HG03460 (cell line): ENCODE measurements around the gene MLXIP.
"Not testable (repeated sequence)": the region's sequence is repeated elsewhere in the genome, so short reads cannot be mapped to it uniquely, and the experiment has no call there.

ENCODE experiments used
- ATAC-seq: cut with Tn5 transposase; IDR thresholded peaks from one replicate; pipeline ENCODE4 v1.9.1; 2021; ENCODE audit not compliant: unreplicated experiment

MLXIP gene

DNA sequence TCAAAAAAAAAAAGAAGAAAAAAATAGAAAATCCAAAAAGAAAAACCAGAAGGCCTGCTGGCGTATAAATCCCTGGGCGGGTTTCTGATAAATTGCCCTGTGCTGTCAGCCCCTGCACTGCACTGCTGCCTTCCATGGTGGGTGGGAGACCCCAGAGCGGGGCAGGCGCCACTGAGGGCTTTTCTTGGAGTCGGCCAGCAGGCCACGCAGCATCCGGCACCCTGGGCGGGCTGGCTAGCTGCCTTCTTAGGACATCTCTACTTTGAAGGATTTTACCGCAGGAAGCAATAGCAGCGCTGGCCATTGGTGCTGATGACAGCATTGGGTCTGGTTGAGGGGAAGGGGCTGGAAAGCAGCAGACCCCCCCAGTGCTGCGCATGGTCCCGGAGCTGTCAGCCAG is 66.3 kb downstream of the MLXIP start:
- ATAC-seq, result no peak

DNA sequence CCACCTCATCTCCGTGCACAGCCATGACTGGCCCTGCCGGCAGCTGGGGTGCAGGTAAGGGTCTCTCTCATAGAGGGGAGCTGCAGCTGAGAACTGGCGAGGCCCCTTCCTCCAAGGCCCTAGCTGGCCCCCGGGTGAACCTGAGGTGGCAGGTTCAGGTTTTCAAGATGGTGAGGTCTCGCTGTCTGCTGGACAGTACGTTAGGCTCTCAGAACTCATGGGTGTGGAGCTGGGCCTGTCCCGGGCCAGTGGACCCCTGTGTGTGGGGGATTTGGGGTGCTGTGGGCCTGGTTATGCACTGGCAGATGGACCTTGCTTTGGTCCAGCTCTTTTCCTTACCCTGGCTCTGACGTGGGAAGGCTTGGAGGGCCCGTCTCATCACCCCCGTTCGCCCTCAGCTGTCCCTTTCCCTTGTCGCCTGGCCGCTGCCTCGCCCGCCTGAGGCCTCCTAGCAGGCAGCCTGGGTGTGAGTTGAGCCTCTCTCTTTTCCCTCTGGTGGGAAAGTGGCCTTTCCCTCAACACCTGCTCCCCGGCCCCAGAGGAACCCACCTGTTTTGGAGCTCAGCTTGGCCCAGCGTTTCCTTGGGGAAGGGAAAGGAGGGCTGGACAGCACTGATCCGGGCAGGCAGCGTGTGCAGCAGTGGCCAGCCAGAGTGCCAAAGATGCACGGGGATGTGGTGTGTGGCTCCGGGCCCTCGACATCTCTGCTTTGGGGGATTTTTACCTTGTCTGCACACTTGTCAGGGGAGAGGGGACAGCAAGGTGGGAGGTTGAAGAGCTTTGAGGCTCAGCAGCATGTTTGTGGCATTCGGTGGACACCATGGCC is 67.2 kb downstream of the MLXIP start:
- ATAC-seq, result no peak

DNA sequence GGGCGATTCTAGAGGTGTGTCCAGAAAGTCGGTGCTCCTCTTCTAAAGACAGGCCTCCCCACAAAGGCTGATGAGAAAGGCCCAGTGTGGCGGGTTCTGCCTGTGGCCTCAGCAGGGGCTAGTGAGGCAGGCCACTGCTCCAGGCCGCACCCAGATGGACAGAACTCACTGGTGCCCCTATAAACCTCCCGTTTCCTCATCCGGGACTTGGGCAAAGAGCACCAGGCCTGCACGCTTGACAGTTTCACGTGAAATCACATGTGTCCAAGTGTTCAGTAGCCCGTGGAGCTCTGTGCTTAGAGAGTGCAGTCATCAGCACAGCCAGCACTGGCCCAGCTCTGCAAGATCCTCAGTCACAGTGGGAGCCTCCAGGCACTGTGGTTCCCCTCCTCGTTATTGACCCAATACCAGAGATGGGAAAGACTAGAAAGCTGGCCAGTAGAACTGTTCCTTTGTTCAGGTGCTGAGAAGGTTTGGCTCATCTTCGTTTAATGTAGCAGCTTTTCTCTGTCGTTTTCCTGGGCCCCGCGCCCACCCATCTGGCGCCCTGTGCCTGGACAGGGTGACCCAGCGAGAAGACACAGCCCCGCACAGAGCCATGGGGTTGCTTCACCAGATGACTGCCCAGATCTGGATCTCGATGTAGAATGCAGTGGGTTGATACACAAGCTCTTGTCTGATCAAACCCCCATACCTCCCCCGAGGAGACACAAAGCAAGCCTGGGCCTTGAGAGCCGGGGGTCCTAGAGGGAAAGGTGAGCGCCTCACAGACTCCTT is 69.1 kb downstream of the MLXIP start:
- no peak for ATAC-seq

DNA sequence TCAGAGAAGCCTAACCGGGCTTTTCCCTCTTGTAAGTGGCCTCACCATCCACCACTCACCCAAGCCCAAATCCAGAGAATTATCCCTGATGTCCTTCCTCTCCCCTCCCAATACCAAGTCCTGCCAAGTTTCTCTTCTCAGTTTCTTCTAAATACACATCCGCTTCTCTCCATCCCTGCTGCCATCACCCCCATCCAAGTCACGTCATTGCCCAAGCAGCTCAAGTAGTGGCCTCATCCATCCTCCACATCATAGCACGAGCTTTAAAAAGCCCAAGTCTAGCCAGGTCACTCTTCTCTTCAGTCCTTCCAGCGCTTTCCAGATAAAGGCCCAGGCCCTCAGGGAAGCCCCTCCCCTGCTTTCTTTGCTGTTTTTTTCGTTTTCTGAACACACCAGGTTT is 70.1 kb downstream of the MLXIP start:
- ATAC-seq, result no peak

DNA sequence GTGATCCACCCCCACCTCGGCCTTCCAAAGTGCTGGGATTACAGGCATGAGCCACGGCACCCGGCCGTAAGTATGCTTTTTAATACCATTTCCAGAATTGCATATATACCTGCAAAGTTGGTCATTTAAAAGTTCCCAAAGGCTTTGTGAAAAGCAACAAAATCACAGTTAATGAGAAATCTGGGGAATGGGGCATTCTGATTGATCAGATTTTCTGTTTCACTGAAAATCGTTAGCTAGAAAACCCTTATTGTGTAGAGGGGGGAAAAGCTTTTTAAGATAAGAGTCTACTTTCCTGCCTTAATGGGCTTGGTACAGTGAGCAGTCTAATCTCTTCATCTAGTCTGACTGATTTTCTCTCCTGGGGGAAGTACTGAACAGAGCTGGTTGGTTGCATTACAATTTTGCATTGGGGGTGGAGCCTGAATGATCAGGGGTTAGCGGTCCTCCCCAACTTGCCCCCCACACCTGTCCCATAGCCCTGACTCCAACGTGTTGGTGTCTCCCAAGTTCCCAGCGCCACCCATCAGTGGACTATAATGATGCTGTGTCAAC is 71.6 kb downstream of the MLXIP start:
- ATAC-seq, result no peak

DNA sequence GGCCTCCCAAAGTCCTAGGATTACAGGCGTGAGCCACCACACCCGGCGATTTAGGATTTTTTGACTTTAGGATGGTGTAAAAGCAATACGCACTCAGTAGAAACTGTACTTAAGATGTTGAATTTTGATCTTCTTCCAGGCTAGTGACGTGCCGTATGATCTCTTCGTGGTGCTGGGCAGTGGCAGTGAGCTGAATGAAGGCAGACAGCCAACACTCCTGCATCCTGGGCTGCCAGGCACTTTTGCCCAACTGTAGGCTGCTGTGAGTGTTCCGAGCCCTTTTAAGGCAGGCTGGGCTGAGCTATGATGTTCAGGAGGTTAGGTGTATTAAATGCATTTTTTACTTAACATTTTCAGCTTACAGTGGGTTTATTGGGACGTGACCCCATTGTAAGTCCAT is 74.2 kb downstream of the MLXIP start:
- ATAC-seq, result no peak

DNA sequence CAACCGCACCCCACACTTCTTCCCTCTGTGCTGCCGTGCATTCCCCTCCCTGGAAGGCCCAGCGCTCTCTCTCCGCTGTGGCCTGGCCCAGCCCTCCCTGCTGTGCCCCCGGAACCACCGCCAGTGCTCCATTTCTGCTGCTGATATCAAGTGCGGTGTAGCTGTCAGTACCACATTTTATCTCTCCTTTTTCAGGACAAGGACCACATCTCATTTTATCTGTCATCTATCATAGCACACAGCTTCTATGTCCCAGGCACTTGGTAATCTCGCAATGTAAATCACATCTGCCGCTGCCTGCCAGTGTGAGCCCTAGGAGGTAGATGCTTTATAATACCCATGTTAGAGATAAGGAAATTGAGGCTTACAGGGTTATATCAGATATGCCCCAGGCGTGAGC is 77.1 kb downstream of the MLXIP start:
- no peak for ATAC-seq

DNA sequence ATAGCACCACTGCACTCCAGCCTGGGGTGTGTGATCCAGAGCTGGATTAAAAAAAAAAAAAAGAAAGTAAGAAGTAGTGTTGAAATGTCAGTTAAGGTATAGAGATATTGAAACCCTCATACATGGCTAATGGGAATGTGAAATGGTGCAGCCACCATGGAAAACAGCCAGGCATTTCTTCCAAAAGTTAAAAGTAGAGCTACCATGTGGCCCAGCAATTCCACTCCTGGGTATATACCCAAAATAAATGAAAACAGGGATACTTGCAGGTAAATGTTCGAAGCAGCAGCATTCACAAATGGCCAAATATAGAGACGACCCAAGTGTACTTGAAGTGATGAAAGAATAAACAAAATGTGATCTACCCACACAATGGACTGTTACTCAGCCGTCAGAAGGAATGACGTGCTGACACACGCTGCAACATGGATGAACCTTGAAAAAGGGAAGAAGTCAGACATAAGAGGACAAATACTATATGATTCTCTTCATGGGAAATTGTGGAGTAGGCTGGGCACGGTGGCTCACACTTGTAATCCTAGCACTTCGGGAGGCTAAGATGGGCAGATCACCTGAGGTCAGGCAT is 80.2 kb downstream of the MLXIP start:
- no peak for ATAC-seq

DNA sequence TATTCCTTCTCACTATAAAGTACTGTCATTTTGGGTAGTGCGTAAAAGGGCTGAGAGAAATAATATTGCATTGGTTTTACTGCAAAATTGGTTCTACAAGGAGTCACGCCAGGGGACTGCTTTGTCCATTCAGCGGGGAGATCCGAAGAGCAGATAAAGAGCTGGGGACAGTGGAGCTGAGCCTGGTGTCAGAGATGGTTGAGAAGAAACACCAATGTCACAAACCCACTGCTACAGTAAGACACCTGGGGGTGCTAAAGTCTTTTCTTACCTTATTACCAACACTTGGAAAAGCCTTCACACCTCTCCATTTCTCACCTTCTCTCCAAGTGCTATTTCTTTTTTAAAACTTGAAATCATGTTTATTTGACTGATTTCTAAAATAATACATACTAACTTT is 81.3 kb downstream of the MLXIP start:
- no peak for ATAC-seq

DNA sequence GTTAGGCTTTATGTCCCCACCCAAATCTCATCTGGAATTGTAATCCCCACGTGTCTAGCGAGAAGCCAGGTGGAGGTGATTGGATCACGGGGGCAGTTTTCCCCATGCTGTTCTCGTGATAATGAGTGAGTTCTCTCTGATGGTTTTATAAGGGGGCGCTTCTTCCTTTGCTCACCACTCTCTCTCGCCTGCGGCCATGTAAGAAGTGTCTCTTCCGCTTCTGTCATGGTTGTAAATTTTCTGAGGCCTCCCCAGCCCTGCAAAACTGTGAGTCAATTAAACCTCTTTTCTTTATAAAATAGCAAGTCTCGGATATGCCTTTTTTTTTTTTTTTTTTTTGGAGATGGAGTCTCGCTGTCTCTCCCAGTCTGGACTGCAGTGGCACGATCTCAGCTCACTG is 82.2 kb downstream of the MLXIP start:
- ATAC-seq, result no peak

DNA sequence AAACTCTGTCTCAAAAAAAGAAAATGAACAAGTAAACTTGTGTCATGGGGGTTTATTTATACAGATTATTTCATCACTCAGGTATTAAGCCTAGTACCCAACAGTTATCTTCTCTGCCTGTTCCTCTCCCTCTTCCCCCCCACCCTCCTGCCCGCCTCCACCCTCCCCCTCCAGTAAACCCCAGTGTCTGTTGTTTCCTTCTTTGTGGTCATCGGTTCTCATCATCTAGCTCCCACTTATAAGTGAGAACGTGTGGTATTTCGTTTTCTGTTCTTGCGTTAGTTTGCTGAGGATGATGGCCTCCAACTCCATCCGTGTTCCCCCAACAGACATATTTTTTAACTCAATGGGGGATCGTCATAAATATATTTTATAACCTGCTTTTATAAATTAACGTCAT is 83.1 kb downstream of the MLXIP start:
- ATAC-seq, result no peak

DNA sequence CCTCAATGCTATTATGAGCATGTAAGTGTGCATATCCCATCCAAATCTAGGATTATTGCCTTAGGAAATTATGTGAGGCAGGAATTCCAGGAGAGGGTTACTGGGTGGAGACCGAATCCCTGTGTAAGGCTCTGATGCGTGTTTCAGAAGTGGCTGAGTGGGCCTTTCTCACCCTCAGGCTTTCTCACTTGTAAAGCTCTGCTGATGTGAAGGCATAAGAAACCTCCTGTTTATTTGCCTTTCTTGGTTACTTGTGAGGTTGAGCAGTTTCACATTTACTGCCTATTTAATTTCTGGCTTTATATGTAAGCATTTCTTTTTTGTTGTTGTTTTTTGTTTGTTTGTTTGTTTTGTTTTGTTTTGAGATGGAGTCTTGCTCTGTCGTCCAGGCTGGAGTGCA is 84.4 kb downstream of the MLXIP start:
- ATAC-seq, result no peak

DNA sequence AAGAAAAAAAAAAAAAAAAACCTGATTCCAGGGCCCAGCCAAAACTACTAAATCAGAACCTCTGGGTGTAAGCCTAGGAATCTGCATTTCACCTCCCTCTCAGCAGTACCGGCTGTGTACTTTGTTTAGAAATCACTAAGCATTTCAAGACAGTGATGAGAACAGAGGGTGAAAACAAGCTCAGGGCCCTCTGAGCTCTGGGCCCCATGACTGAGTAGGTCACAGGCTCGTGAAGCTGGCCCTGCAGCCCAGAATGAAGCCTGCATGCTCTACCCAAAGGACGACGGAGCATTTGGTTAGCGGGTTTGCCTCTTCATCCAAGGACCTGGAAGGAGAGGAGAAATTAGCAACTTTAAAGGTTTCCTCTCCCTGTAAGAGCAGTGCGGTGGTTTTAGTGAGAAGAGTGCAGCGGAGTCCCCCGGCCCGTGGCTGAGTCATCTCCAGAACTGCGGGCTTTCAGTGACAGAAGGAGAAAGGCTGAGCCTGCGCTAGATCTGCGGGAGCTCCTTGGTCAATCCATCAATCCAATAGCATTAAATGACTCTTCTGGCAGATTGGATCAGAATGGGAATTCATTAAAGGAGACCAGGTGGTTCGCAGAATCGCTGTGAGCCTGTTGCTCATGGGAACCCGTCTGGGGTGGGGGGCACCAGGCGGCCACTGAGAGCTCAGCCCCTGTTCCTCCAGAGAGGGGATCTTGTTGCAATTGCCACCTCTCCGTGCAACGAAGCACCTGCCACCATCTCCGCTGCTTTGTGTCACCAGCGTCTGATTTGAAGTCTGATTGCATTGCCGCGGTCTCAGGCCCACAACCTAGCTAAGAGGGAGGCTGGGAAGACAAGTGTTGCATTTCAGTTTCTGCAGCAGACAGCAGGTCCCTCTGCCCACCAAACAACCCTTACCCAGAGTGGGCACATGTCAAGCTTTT is 88.1 kb downstream of the MLXIP start:
- ATAC-seq, result no peak

DNA sequence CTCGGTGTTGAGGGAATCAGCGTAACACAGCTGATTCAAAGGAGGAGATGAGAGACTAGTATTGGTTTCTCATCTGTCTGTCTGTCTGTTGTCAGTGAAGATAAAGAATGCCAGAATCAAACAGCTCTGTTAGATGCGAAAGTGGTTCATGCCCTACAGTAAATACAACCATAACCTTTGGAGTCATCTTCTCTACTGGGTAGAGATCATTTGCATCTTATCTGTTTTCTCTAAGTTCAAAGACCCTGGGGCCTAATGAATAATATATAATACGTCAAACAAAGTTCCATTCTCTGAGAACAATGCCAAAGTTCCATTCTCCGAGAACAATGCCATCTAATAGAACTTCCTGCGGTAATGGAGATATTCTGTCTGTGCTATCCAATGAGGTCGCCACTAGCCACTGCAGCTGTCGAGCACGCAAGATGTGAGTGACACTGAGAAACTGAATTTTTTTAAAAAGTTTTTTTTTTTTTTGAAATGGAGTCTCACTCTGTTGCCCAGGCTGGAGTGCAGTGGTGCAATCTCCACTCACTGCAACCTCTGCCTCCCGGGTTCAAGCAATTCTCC is 88.9 kb downstream of the MLXIP start:
- no peak for ATAC-seq

DNA sequence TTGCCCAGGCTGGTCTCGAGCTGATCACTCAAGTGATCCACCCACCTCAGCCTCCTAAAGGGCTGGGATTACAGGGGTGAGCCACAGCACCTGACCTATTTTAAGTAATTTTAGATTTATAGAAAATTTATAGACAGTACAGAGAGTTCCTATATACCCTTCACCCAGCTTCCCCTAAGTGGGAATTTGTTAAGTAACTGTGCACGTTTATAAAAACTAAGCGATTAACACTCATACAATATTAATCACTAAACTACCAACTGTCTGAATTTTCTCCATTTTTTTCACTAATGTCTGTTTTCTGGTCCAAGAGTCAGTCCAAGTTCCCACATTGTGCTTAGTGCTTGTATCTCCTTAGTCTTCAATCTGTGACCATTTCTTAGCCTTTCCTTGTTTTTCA is 89.9 kb downstream of the MLXIP start:
- ATAC-seq, result no peak

DNA sequence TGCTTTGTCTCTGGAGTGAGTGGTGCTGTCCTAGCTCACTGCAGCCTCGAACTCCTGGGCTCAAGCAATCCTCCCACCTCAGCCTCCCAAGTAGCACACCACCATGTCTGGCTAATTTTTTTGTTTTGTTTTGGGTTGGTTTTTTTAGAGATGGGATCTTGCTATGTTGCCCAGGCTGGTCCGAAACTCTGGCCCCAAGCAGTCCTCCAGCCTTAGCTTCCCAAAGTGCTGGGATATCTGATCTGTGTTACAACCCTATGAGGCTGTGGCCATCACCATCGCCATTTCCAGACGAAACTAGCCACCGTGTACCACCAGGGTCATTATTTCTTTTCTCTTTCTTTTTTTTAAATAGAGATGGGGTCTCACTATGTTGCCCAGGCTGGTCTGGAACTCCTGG is 92.8 kb downstream of the MLXIP start:
- ATAC-seq, result no peak

DNA sequence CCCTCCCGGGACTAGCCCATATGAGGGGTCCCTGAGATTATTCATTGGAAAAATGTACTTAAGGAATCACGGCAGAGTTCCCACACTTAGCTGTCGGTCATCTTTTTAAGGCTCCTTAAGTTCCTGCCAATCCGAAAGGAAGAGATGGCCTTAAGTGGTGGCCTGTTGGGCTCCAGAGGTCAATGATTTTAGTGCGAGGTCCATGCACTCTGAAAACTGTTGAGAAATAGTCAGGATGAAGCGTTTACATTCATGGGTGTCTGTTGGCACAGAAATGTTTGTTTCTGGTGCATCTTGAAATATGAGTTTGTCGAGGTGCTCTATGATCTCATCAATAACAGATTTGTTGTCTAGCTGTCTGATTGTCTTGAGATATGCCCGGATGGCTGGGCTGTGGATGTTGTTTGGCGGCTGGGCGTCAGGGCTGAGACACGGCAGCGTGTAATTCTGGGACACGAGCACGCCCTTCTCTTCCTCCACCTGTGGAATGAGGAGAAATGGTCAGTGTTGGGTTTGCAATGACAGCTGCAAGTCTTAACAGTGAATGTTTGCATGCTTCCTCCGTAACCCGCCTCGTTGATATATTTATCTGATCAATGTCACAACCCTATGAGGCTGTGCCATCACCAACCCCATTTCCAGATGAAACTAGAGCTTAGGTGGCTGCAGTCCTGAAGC is 93.8 kb downstream of the MLXIP start:
- ATAC-seq, result no peak

DNA sequence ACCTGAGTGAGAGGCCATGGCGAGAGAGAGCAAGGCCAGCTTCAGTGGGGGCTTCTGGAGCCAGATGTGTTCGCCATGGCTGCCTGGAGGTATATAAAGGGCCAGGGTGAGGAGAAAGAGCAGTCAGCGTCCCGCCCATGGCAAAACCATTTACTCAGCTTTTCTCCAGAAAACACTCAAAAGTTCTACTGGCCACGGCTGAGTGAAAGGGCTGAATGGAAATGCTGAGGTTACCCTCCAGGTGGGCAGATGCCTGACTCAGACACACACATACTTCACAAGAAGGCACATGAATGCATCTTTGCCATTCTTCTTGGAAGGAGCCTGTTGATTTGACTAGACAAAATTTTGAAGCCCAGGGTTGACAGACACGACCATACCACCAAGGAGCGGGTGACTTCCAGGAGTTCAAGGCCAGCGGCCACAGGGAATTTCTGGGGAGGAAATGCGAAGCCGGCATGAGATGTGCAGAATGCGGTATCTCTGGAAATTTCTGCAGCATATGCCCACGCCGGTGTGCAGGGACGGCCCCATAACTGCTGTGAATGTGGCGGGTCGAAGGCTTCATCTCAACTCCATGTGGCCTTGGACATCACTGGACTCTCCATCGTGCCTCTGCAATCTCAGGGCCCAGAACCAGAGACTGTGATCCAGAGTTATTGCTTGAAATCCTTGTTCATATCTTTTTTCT is 95.7 kb downstream of the MLXIP start, which contains the start of gene IL31:
Gene IL31, minus strand, starts transcription at position 67 of the 691 bp plus-strand sequence. Its CDS starts 49 bp downstream, at position 18.
- no peak for ATAC-seq

DNA sequence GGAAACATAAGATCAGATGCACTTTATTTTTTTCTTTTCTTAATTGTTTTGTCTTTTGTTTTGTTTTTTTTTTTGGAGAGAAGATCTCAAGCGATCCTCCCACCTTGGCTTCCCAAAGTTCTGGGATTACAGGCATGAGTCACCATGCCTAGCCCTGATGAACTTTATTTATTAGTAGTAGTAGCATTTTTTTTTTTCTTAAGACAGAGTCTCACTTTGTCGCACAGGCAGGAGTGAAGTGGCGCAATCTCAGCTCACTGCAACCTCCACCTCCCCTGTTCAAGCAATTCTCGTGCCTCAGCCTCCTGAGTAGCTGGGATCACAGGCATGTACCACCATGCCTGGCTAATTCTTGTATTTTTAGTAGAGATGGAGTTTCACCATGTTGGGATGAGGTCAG is 97.9 kb downstream of the MLXIP start:
- ATAC-seq, result not testable (repeated sequence)
